Tibial artery (tissue), 4 donors: ENCODE measurements around the gene HPN.

Source experiments
- DNase-seq, 2 donors: peaks; one replicate each; pipeline ENCODE4 v3.0.0-alpha.2; 2019
- H3K27ac ChIP-seq, 2 donors: fragments of 200-600 bp; sonication (generic) in 1 of 2; 1 replicate in 1 of 2; 2 replicates in 1 of 2; pipeline ENCODE4 v1.5.1; 2018 to 2019; ENCODE audit warnings: mild to moderate bottlenecking in 1 of 2
- H3K27me3 ChIP-seq, 2 donors: fragments of 200-600 bp; sonication (generic) in 1 of 2; one replicate each; pipeline versions ENCODE4 v1.5.1 to v1.6.0; 2016 to 2019
- H3K36me3 ChIP-seq, 3 donors: fragments of 200-600 bp; sonication (generic) in 2 of 3; one replicate each; pipeline ENCODE4 v1.5.1; 2016 to 2019; ENCODE audit warnings: mild to moderate bottlenecking in 2 of 3
- H3K4me1 ChIP-seq, 4 donors: fragments of 200-600 bp; sonication (generic) in 2 of 4; 1 replicate in 3 of 4; 2 replicates in 1 of 4; pipeline ENCODE4 v1.5.1; 2016 to 2019
- H3K4me3 ChIP-seq, 2 donors: fragments of 200-600 bp; sonication (generic) in 1 of 2; 1 replicate in 1 of 2; 2 replicates in 1 of 2; pipeline ENCODE4 v1.5.1; 2018 to 2019; ENCODE audit warnings: mild to moderate bottlenecking in 2 of 2
- H3K9me3 ChIP-seq, 3 donors: fragments of 200-600 bp; sonication (generic) in 1 of 3; one replicate each; pipeline ENCODE4 v1.5.1; 2016 to 2019
- intact Hi-C: fragments of 100-400 bp; cut with DNase I; formaldehyde crosslinking; loops from one replicate; pipeline ENCODE4 v1.15.0; 2023; ENCODE audit warnings: low total_unique reads
- TF ChIP-seq, protein P1 (sequence below), 2 experiments: fragments of 200-600 bp in 1 of 2; fragments of 450-650 bp in 1 of 2; IDR thresholded peaks; one replicate each; pipeline ENCODE4 v1.5.1; 2017 to 2019; ENCODE audit warnings: antibody characterized with exemption in 2 of 2, mild to moderate bottlenecking in 1 of 2, moderate library complexity in 1 of 2

Gene HPN

DNA sequence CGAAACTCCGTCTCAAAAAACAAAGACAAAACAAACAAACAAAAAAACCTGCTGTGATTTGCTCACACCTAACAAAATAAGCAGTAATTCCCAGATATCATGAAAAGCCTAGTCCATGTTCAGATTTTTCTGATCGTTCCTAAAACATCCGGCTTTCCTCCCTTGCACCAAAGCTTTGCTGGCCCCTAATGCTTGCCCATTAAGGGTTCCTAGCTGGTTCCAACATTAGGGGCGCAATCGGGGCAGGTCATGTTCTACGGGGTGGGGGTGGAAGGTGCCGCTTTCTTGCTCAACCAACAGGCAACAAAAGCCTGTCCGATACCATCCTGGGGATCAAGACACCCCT, 48.6 kb downstream of the HPN start:
- peaks cover 0 to 7% (median 3%) of the 10 kb centered on the region in 4 donors for H3K4me1 ChIP-seq
- H3K9me3 ChIP-seq = no peaks in the 10 kb centered on the region
- intact Hi-C loops = no loop called here
- peaks cover 0 to 49% of the 10 kb centered on the region in 2 donors for H3K27me3 ChIP-seq
- no peak for DNase-seq
- TF ChIP-seq, protein P1, sequence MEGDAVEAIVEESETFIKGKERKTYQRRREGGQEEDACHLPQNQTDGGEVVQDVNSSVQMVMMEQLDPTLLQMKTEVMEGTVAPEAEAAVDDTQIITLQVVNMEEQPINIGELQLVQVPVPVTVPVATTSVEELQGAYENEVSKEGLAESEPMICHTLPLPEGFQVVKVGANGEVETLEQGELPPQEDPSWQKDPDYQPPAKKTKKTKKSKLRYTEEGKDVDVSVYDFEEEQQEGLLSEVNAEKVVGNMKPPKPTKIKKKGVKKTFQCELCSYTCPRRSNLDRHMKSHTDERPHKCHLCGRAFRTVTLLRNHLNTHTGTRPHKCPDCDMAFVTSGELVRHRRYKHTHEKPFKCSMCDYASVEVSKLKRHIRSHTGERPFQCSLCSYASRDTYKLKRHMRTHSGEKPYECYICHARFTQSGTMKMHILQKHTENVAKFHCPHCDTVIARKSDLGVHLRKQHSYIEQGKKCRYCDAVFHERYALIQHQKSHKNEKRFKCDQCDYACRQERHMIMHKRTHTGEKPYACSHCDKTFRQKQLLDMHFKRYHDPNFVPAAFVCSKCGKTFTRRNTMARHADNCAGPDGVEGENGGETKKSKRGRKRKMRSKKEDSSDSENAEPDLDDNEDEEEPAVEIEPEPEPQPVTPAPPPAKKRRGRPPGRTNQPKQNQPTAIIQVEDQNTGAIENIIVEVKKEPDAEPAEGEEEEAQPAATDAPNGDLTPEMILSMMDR (IDR thresholded peaks at IDR 0.05) = no peak
- H3K4me3 ChIP-seq = no peak overlapping the region
- no peaks in the 10 kb centered on the region for H3K36me3 ChIP-seq
- no peak overlapping the region for H3K27ac ChIP-seq

DNA sequence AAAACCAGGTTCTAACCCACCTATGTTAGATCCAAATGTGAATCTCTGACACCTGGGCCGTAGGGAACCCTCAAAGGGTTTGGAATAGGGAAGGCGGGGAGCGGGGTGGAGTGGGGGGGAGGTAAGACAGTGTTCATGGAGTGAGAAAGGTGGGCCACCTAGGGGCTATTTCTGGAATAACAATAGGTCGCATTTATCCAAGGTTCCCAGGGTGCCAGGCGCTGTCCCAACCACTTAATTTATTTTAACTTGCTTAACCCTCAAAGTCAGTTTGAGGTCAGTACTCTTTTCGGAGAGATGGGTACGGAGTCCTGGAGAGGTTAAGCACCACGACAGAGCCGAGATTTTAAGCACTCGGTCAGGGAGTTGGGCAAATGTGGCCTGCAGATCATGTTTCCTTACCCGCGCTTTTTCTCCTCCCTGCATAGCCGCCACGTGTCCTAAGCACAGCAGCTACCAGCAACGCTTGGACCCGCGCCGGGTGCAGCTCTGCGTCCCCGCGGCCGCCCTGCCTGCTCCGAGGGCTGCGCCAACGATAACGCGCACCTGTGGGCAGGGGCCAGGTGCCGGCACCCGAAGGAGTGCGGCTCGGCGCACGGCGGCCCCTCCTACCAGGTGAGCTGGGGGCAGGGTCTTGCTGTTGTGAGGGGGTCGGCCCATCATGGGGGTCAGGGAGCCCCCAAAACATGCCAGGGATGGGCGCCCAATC, 49.1 kb downstream of the HPN start:
- no peaks in the 10 kb centered on the region for H3K9me3 ChIP-seq
- TF ChIP-seq, protein P1 (IDR thresholded peaks at IDR 0.05) = peak; percentile 40 to 51
- intact Hi-C loops = no loop called here
- peaks cover 0 to 49% of the 10 kb centered on the region in 2 donors for H3K27me3 ChIP-seq
- DNase-seq = peak in 1 of 2 donors; percentile 37
- H3K4me3 ChIP-seq = no peak overlapping the region
- H3K36me3 ChIP-seq = no peaks in the 10 kb centered on the region
- no peak overlapping the region for H3K27ac ChIP-seq
- H3K4me1 ChIP-seq = peaks cover 0 to 7% (median 3%) of the 10 kb centered on the region in 4 donors

DNA sequence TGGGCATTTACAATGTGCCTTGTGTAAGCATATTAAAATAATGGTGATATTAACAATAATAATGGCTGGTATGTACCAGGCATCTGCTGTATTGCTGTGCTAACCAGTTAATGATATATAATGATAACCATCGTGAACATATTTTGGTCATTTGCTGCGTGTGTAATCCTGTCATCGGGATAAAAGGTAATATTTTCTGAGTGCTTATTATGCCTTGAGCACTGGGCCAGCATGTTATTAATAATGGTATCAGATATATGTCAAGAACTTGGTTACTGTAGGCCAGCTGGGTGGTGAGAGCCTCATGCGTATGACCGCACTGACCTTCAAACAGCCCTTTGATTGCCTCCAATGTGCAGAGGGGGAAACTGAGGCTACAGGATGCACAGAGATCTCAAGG, 51.9 kb downstream of the HPN start:
- H3K27ac ChIP-seq = no peak overlapping the region
- intact Hi-C loops = no loop called here
- H3K27me3 ChIP-seq = peaks cover 0 to 41% of the 10 kb centered on the region in 2 donors
- no peak for DNase-seq
- H3K9me3 ChIP-seq = no peaks in the 10 kb centered on the region
- no peaks in the 10 kb centered on the region for H3K36me3 ChIP-seq
- H3K4me3 ChIP-seq = no peak overlapping the region
- peaks cover 0 to 7% (median 3%) of the 10 kb centered on the region in 4 donors for H3K4me1 ChIP-seq
- TF ChIP-seq, protein P1 (IDR thresholded peaks at IDR 0.05) = no peak

DNA sequence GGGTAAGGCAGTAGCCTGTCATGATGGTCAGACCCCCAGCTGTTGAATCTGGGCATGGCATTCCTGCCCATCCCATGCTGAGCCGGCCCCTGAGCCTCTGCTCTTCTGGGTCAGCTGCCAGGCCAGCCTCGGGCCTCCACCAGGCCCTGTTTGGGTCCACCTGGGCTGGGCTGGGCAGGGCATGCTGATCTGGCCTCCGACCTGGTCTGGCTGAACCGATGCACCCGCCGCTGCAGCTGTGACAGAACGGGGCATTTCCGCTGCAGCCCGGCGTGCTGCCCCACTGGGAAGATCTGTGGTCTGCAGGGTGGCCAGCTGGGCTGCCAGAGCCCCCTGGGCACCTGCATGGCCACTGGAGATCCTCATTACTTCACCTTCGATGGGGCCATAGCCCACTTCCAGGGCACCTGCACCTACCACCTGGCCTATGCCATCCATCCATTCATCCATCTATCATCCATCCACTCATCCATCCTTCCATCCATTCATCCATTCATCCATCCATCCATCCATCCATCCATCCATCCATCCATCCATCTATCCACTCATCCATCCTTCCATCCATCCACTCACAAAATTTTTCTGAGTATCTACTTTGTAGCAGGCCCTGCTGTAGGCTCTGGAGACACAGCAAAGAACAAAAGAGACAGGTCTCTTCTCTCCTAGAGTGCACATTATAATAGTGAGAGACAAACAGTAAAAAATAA, 52.6 kb downstream of the HPN start:
- intact Hi-C loops = no loop called here
- no peaks in the 10 kb centered on the region for H3K9me3 ChIP-seq

DNA sequence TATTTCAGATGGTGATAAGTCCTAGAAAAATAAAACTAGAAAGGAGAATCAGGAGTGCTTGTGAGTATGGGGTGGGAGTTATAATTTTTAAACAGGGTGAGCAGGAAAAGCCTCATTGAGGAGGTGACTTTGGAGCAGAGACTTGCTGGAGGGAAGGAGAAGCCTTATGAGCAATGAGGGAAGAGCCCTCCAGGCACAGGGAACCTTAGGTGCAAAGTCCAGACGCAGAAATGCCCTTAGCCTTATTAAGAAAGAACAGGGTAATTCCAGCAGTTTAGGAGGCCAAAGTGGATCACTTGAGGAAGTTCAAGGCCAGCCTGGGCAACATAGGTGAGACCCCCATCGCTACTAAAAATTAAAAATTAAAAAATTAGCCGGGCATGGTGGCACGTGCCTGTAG, 53.1 kb downstream of the HPN start:
- H3K4me3 ChIP-seq = no peak overlapping the region
- peaks cover 0 to 7% (median 3%) of the 10 kb centered on the region in 4 donors for H3K4me1 ChIP-seq
- H3K27ac ChIP-seq = no peak overlapping the region
- no peaks in the 10 kb centered on the region for H3K36me3 ChIP-seq
- peaks cover 0 to 30% of the 10 kb centered on the region in 2 donors for H3K27me3 ChIP-seq
- DNase-seq = no peak
- TF ChIP-seq, protein P1 (IDR thresholded peaks at IDR 0.05) = no peak
- intact Hi-C loops = no loop called here
- H3K9me3 ChIP-seq = no peaks in the 10 kb centered on the region

More for the DNA sequence above, 52.6 kb downstream of the HPN start:
- Histone ChIP-seq H3K36me3 (no peaks in the 10 kb centered on the region), H3K4me3 (no peak overlapping the region), H3K27ac (no peak overlapping the region), H3K27me3 (peaks cover 0 to 36% of the 10 kb centered on the region in 2 donors), H3K4me1 (peaks cover 0 to 7% (median 3%) of the 10 kb centered on the region in 4 donors)
- TF ChIP-seq, protein P1 (IDR thresholded peaks at IDR 0.05) = no peak
- no peak for DNase-seq
